Measurements from ENCODE around the gene SP1.
"Not testable (repeated sequence)": the region's sequence is repeated elsewhere in the genome, so short reads cannot be mapped to it uniquely, and the experiment has no call there.

The SP1 gene

DNA sequence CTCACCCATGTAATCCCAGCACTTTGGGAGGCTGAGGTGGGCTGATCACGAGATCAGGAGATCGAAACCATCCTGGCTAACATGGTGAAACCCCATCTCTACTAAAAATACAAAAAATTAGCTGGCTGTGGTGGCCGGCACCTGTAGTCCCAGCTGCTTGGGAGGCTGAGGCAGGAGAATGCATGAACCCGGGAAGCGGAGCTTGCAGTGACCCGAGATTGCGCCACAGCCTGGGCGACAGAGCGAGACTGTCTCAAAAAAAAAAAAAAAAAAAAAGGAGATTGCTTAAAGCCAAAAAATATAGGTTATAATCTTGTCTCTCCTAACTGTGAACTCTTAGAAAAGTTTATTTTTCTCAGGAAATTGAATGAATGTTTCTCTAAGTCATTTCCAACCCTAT, 55.4 kb downstream of the SP1 start:
- H3K27ac ChIP-seq (ENCODE audit: insufficient read depth in 1 of 2, low read depth in 1 of 2, low read length in 2 of 2, poor library complexity in 1 of 2, severe bottlenecking in 2 of 2); H3K4me3 ChIP-seq (ENCODE audit: control insufficient read depth in 1 of 7, extremely low read depth in 1 of 7, insufficient read depth in 4 of 7, low read depth in 2 of 7, low read length in 6 of 7); H3K27me3 ChIP-seq (replicated peaks in 2 of 5; ENCODE audit: control insufficient read depth in 4 of 5, insufficient read depth in 5 of 5, low read length in 4 of 5); POLR2A ChIA-PET; H3K9me3 ChIP-seq (ENCODE audit: control extremely low read depth in 1 of 5, control insufficient read depth in 4 of 5, insufficient read depth in 2 of 5, low read depth in 1 of 5, low read length in 4 of 5); H3K4me1 ChIP-seq (ENCODE audit: control extremely low read depth in 1 of 4, control insufficient read depth in 4 of 4, insufficient read depth in 4 of 4, low read length in 3 of 4); DNase-seq; H3K36me3 ChIP-seq (ENCODE audit: control insufficient read depth in 4 of 4, insufficient read depth in 4 of 4, low read length in 3 of 4): not testable (repeated sequence)
- CTCF ChIA-PET, result interaction anchor here (1.2 kb wide), 1 partner anchor 83 kb away, joined by 3 read pairs; no protein-coding TSS in a partner anchor
- WGBS (ENCODE audit: insufficient coverage), result 97% methylated on average over 6 of the region's 9 CpGs

GRCh38 chr12:53439582-53439981, 59.6 kb downstream of the SP1 start:
- DNase-seq; H3K9me3 ChIP-seq (ENCODE audit: control extremely low read depth in 1 of 5, control insufficient read depth in 4 of 5, insufficient read depth in 2 of 5, low read depth in 1 of 5, low read length in 4 of 5); H3K27me3 ChIP-seq (replicated peaks in 2 of 5; ENCODE audit: control insufficient read depth in 4 of 5, insufficient read depth in 5 of 5, low read length in 4 of 5); H3K4me3 ChIP-seq (ENCODE audit: control insufficient read depth in 1 of 7, extremely low read depth in 1 of 7, insufficient read depth in 4 of 7, low read depth in 2 of 7, low read length in 6 of 7); H3K27ac ChIP-seq (ENCODE audit: insufficient read depth in 1 of 2, low read depth in 1 of 2, low read length in 2 of 2, poor library complexity in 1 of 2, severe bottlenecking in 2 of 2); H3K36me3 ChIP-seq (ENCODE audit: control insufficient read depth in 4 of 4, insufficient read depth in 4 of 4, low read length in 3 of 4): not testable (repeated sequence)
- ChIA-PET CTCF (interaction anchor here (0.6 to 1.5 kb wide), 7 partner anchors 17 to 141 kb away, joined by 3 read pairs; no protein-coding TSS in a partner anchor), POLR2A (interaction anchor here (0.6 kb wide), 1 partner anchor 126 kb away, joined by 7 read pairs; no protein-coding TSS in a partner anchor)
- peaks cover 4 to 24% (median 23%) of the 10 kb centered on the region in 4 experiments for H3K4me1 ChIP-seq (ENCODE audit: control extremely low read depth in 1 of 4, control insufficient read depth in 4 of 4, insufficient read depth in 4 of 4, low read length in 3 of 4)

GRCh38 chr12:53441040-53441833, 61.3 kb downstream of the SP1 start, which contains the start of gene PRR13:
Gene PRR13, plus strand, starts transcription at chr12:53441734. Its CDS starts 981 bp downstream, at chr12:53442715.
- WGBS (ENCODE audit: insufficient coverage), result under 1% methylated on average over 26 of the region's 31 CpGs
- Histone ChIP-seq H3K36me3 (ENCODE audit: control insufficient read depth in 4 of 4, insufficient read depth in 4 of 4, low read length in 3 of 4) (peaks cover 3 to 19% (median 13%) of the 10 kb centered on the region in 4 experiments), H3K4me3 (ENCODE audit: control insufficient read depth in 1 of 7, extremely low read depth in 1 of 7, insufficient read depth in 4 of 7, low read depth in 2 of 7, low read length in 6 of 7) (peak within 1 kb of the TSS; percentile 67 to 98 (median 94)), H3K9me3 (ENCODE audit: control extremely low read depth in 1 of 5, control insufficient read depth in 4 of 5, insufficient read depth in 2 of 5, low read depth in 1 of 5, low read length in 4 of 5) (no peaks in the 10 kb centered on the region), H3K27ac (ENCODE audit: insufficient read depth in 1 of 2, low read depth in 1 of 2, low read length in 2 of 2, poor library complexity in 1 of 2, severe bottlenecking in 2 of 2) (peak within 1 kb of the TSS; percentile 78 to 92), H3K4me1 (ENCODE audit: control extremely low read depth in 1 of 4, control insufficient read depth in 4 of 4, insufficient read depth in 4 of 4, low read length in 3 of 4) (peaks cover 4 to 24% (median 23%) of the 10 kb centered on the region in 4 experiments), H3K27me3 (replicated peaks in 2 of 5; ENCODE audit: control insufficient read depth in 4 of 5, insufficient read depth in 5 of 5, low read length in 4 of 5) (no peaks in the 10 kb centered on the region)
- CTCF ChIA-PET, result interaction anchor here (1.3 to 1.5 kb wide), 5 partner anchors 9 to 114 kb away, joined by 3 to 5 read pairs (median 3); no protein-coding TSS in a partner anchor
- POLR2A ChIA-PET, result interaction anchor here (0.7 to 1.0 kb wide), 3 partner anchors 10 to 62 kb away, joined by 3 read pairs; no protein-coding TSS in a partner anchor
- DNase-seq, result peak; percentile 99 to 100 (median 100)

- Histone ChIP-seq H3K36me3 (ENCODE audit: control insufficient read depth in 4 of 4, insufficient read depth in 4 of 4, low read length in 3 of 4) (peaks cover 5 to 35% (median 22%) of the 10 kb centered on the region in 4 experiments), H3K4me1 (ENCODE audit: control extremely low read depth in 1 of 4, control insufficient read depth in 4 of 4, insufficient read depth in 4 of 4, low read length in 3 of 4) (peaks cover 4 to 24% (median 23%) of the 10 kb centered on the region in 4 experiments), H3K9me3 (ENCODE audit: control extremely low read depth in 1 of 5, control insufficient read depth in 4 of 5, insufficient read depth in 2 of 5, low read depth in 1 of 5, low read length in 4 of 5) (no peaks in the 10 kb centered on the region), H3K4me3 (ENCODE audit: control insufficient read depth in 1 of 7, extremely low read depth in 1 of 7, insufficient read depth in 4 of 7, low read depth in 2 of 7, low read length in 6 of 7) (no peak overlapping the region), H3K27ac (ENCODE audit: insufficient read depth in 1 of 2, low read depth in 1 of 2, low read length in 2 of 2, poor library complexity in 1 of 2, severe bottlenecking in 2 of 2) (peak overlapping the region in 1 of 2 experiments; percentile 29), H3K27me3 (replicated peaks in 2 of 5; ENCODE audit: control insufficient read depth in 4 of 5, insufficient read depth in 5 of 5, low read length in 4 of 5) (no peaks in the 10 kb centered on the region)
- CTCF ChIA-PET, result no interaction called here
- 100% methylated on average over 2 of the region's 4 CpGs for WGBS (ENCODE audit: insufficient coverage)
- POLR2A ChIA-PET, result no interaction called here
- DNase-seq, result no peak
These were observed 64.0 kb downstream of the SP1 start for GRCh38 chr12:53443955-53444354.

GRCh38 chr12:53444593-53445325, 64.8 kb downstream of the SP1 start:
- H3K27ac ChIP-seq (ENCODE audit: insufficient read depth in 1 of 2, low read depth in 1 of 2, low read length in 2 of 2, poor library complexity in 1 of 2, severe bottlenecking in 2 of 2); DNase-seq; H3K27me3 ChIP-seq (replicated peaks in 2 of 5; ENCODE audit: control insufficient read depth in 4 of 5, insufficient read depth in 5 of 5, low read length in 4 of 5); H3K4me3 ChIP-seq (ENCODE audit: control insufficient read depth in 1 of 7, extremely low read depth in 1 of 7, insufficient read depth in 4 of 7, low read depth in 2 of 7, low read length in 6 of 7); CTCF ChIA-PET; H3K9me3 ChIP-seq (ENCODE audit: control extremely low read depth in 1 of 5, control insufficient read depth in 4 of 5, insufficient read depth in 2 of 5, low read depth in 1 of 5, low read length in 4 of 5); POLR2A ChIA-PET: not testable (repeated sequence)
- WGBS (ENCODE audit: insufficient coverage), result 90% methylated on average over 4 of the region's 11 CpGs
- H3K36me3 ChIP-seq (ENCODE audit: control insufficient read depth in 4 of 4, insufficient read depth in 4 of 4, low read length in 3 of 4), result peaks cover 5 to 35% (median 24%) of the 10 kb centered on the region in 4 experiments
- H3K4me1 ChIP-seq (ENCODE audit: control extremely low read depth in 1 of 4, control insufficient read depth in 4 of 4, insufficient read depth in 4 of 4, low read length in 3 of 4), result peaks cover 4 to 24% (median 23%) of the 10 kb centered on the region in 4 experiments

GRCh38 chr12:53450936-53451335, 71.0 kb downstream of the SP1 start:
- DNase-seq, result no peak
- Histone ChIP-seq H3K36me3 (ENCODE audit: control insufficient read depth in 4 of 4, insufficient read depth in 4 of 4, low read length in 3 of 4) (peaks cover 14 to 41% (median 26%) of the 10 kb centered on the region in 4 experiments), H3K27me3 (replicated peaks in 2 of 5; ENCODE audit: control insufficient read depth in 4 of 5, insufficient read depth in 5 of 5, low read length in 4 of 5) (no peaks in the 10 kb centered on the region), H3K4me3 (ENCODE audit: control insufficient read depth in 1 of 7, extremely low read depth in 1 of 7, insufficient read depth in 4 of 7, low read depth in 2 of 7, low read length in 6 of 7) (no peak overlapping the region), H3K9me3 (ENCODE audit: control extremely low read depth in 1 of 5, control insufficient read depth in 4 of 5, insufficient read depth in 2 of 5, low read depth in 1 of 5, low read length in 4 of 5) (no peaks in the 10 kb centered on the region), H3K27ac (ENCODE audit: insufficient read depth in 1 of 2, low read depth in 1 of 2, low read length in 2 of 2, poor library complexity in 1 of 2, severe bottlenecking in 2 of 2) (no peak overlapping the region), H3K4me1 (ENCODE audit: control extremely low read depth in 1 of 4, control insufficient read depth in 4 of 4, insufficient read depth in 4 of 4, low read length in 3 of 4) (peaks cover 8 to 20% (median 13%) of the 10 kb centered on the region in 4 experiments)
- POLR2A ChIA-PET, result interaction anchor here (0.9 to 1.0 kb wide), 2 partner anchors 10 to 50 kb away, joined by 3 read pairs; partner anchors contain the start of genes PRR13 and TARBP2
- 95% methylated on average over 4 of the region's 7 CpGs for WGBS (ENCODE audit: insufficient coverage)
- CTCF ChIA-PET, result interaction anchor here (0.6 to 1.0 kb wide), 6 partner anchors 25 to 85 kb away, joined by 3 read pairs; partner anchors contain the start of gene TARBP2
